KMS-11 (cell line): ENCODE data around the gene LPP.

Source experiments
- H2AFZ ChIP-seq: fragments of 200-600 bp; sonication (generic); 2 replicates; pipeline ENCODE4 v1.6.1; 2016; ENCODE audit warnings: antibody characterized with exemption, mixed run types, low read depth
- H3K27ac ChIP-seq: fragments of 200-600 bp; sonication (generic); 2 replicates; pipeline ENCODE4 v1.6.1; 2016; ENCODE audit warnings: mild to moderate bottlenecking, mixed run types
- H3K27me3 ChIP-seq: fragments of 200-600 bp; sonication (generic); 2 replicates; pipeline ENCODE4 v1.6.1; 2017; ENCODE audit warnings: mild to moderate bottlenecking, low read depth, mixed run types, moderate library complexity; ENCODE audit not compliant: insufficient read depth
- H3K36me3 ChIP-seq: fragments of 200-600 bp; sonication (generic); 2 replicates; pipeline ENCODE4 v1.6.1; 2017; ENCODE audit warnings: mild to moderate bottlenecking, mixed run types; ENCODE audit not compliant: insufficient read depth
- H3K4me1 ChIP-seq: fragments of 200-600 bp; sonication (generic); 2 replicates; pipeline ENCODE4 v1.6.1; 2016; ENCODE audit warnings: mild to moderate bottlenecking, low read depth, mixed run types; ENCODE audit not compliant: poor library complexity, severe bottlenecking
- H3K4me2 ChIP-seq: fragments of 200-600 bp; sonication (generic); 2 replicates; pipeline ENCODE4 v1.7.0; 2016; ENCODE audit warnings: mild to moderate bottlenecking, mixed run types
- H3K4me3 ChIP-seq: fragments of 200-600 bp; sonication (generic); IDR thresholded peaks from 2 replicates; pipeline ENCODE4 v1.6.1; 2017; ENCODE audit warnings: low read depth, low read length, mixed read lengths; ENCODE audit not compliant: insufficient read depth
- H3K79me2 ChIP-seq: fragments of 200-600 bp; sonication (generic); 2 replicates; pipeline ENCODE4 v1.6.1; 2016; ENCODE audit warnings: low read depth, mixed run types; ENCODE audit not compliant: insufficient read depth
- H3K9ac ChIP-seq: fragments of 200-600 bp; sonication (generic); 2 replicates; pipeline ENCODE4 v1.6.1; 2016; ENCODE audit warnings: mild to moderate bottlenecking, mixed run types
- H4K20me1 ChIP-seq: fragments of 200-600 bp; sonication (generic); 2 replicates; pipeline ENCODE4 v1.6.1; 2016; ENCODE audit warnings: mild to moderate bottlenecking, mixed run types; ENCODE audit not compliant: insufficient read depth
- CTCF ChIP-seq: fragments of 200-600 bp; sonication (generic); conservative IDR thresholded peaks from 2 replicates; pipeline ENCODE4 v1.6.1; 2017; ENCODE audit warnings: low read depth, mild to moderate bottlenecking, antibody characterized with exemption, low read length, moderate library complexity, mixed read lengths

Gene LPP

DNA sequence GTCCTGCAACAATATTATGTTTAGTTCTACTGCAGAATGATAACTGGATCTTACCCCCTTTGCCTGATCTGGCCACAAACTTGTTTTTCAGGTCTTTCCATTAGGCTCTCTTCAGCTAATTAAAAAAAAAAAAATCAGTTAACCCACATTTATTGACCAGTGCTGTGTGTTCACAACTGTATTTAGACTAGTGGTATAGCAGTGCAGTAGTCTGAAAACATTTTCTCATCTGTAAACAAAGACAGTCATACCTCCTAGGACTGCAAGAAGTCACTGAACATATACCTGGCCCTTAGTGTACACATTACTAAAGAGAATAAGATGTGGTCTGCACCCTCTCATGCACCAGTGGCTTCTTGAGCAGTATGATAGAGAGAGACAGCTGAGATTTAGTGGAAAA is 22.5 kb downstream of the LPP start:
- H2AFZ ChIP-seq, result no peak overlapping the region
- no peaks in the 10 kb centered on the region for H3K4me1 ChIP-seq
- no peak for TF ChIP-seq CTCF
- no peaks in the 10 kb centered on the region for H3K79me2 ChIP-seq
- no peak overlapping the region for H3K27ac ChIP-seq
- H3K36me3 ChIP-seq, result no peaks in the 10 kb centered on the region
- no peak overlapping the region for H3K4me3 ChIP-seq
- no peaks in the 10 kb centered on the region for H4K20me1 ChIP-seq
- no peak overlapping the region for H3K4me2 ChIP-seq
- no peaks in the 10 kb centered on the region for H3K27me3 ChIP-seq
- H3K9ac ChIP-seq, result no peak overlapping the region

- Histone ChIP-seq H3K27me3 (no peaks in the 10 kb centered on the region), H3K79me2 (no peaks in the 10 kb centered on the region), H2AFZ (no peak overlapping the region), H3K36me3 (no peaks in the 10 kb centered on the region), H3K4me1 (no peaks in the 10 kb centered on the region), H3K4me2 (no peak overlapping the region), H3K9ac (no peak overlapping the region), H4K20me1 (no peaks in the 10 kb centered on the region), H3K4me3 (no peak overlapping the region), H3K27ac (no peak overlapping the region)
- TF ChIP-seq CTCF, result no peak
Observed at GRCh38 chr3:188176884-188177283, 22.9 kb downstream of the LPP start.

DNA sequence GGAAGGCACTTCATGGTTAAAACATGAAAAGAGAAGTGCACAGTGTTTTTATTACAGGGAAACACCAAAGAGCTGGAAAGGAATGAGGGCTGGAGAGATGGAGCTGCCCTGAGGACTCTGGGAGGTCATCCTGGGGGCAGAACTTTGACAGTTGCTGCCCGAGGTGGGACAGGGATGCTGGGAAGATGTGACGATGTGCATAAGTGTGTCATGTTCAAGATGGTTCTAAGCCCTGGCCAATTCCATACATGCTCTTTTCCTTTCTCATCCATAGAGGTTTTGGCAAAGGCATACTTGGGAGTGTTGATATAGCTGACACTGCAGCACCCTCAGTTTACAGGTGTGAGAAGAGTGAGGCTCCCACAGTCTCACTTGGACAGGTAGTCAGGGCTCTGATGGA is 23.8 kb downstream of the LPP start:
- no peaks in the 10 kb centered on the region for H4K20me1 ChIP-seq
- no peak overlapping the region for H3K4me2 ChIP-seq
- no peak overlapping the region for H3K4me3 ChIP-seq
- H3K9ac ChIP-seq, result no peak overlapping the region
- no peaks in the 10 kb centered on the region for H3K27me3 ChIP-seq
- no peak overlapping the region for H3K27ac ChIP-seq
- no peaks in the 10 kb centered on the region for H3K4me1 ChIP-seq
- H3K79me2 ChIP-seq, result no peaks in the 10 kb centered on the region
- H2AFZ ChIP-seq, result no peak overlapping the region
- no peak for TF ChIP-seq CTCF
- no peaks in the 10 kb centered on the region for H3K36me3 ChIP-seq

GRCh38 chr3:188178293-188178936 is 24.5 kb downstream of the LPP start:
- no peak overlapping the region for H3K27ac ChIP-seq
- no peak for TF ChIP-seq CTCF
- no peaks in the 10 kb centered on the region for H3K4me1 ChIP-seq
- no peak overlapping the region for H3K9ac ChIP-seq
- H2AFZ ChIP-seq, result no peak overlapping the region
- no peak overlapping the region for H3K4me3 ChIP-seq
- H3K36me3 ChIP-seq, result no peaks in the 10 kb centered on the region
- H3K79me2 ChIP-seq, result no peaks in the 10 kb centered on the region
- H3K27me3 ChIP-seq, result no peaks in the 10 kb centered on the region
- H3K4me2 ChIP-seq, result no peak overlapping the region
- no peaks in the 10 kb centered on the region for H4K20me1 ChIP-seq
